ENCODE results near the gene ELAVL4.

The ELAVL4 gene

DNA sequence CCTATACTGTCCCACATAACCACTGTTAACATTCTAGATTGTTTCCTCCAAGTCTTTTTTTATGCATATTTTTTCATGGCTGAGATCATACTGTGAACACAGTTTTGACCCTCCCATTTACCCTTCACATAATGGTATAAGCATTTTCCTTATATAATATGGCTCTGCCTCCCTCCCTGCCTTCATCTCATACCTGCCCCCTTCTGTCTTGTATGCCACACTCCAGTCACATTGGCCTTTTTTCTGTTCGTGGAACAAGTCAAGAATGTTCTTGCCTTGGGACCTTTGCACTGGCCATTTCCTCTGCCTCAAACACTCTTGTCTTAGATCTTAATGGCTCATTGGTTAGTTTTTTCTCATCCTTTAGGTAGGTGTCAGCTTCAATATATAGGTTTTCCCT is 24.3 kb upstream of the ELAVL4 start:
- no peak for DNase-seq (ENCODE audit: low spot score)
- TF ChIP-seq, protein P1, sequence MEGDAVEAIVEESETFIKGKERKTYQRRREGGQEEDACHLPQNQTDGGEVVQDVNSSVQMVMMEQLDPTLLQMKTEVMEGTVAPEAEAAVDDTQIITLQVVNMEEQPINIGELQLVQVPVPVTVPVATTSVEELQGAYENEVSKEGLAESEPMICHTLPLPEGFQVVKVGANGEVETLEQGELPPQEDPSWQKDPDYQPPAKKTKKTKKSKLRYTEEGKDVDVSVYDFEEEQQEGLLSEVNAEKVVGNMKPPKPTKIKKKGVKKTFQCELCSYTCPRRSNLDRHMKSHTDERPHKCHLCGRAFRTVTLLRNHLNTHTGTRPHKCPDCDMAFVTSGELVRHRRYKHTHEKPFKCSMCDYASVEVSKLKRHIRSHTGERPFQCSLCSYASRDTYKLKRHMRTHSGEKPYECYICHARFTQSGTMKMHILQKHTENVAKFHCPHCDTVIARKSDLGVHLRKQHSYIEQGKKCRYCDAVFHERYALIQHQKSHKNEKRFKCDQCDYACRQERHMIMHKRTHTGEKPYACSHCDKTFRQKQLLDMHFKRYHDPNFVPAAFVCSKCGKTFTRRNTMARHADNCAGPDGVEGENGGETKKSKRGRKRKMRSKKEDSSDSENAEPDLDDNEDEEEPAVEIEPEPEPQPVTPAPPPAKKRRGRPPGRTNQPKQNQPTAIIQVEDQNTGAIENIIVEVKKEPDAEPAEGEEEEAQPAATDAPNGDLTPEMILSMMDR (IDR thresholded peaks at IDR 0.05; ENCODE audit: borderline replicate concordance, control extremely low read depth, extremely low read depth, insufficient read depth, missing control alignments): no peak
- in situ Hi-C loops (cut with MboI; ENCODE audit: low sequenced_read_pairs, unreplicated experiment): no loop called here

DNA sequence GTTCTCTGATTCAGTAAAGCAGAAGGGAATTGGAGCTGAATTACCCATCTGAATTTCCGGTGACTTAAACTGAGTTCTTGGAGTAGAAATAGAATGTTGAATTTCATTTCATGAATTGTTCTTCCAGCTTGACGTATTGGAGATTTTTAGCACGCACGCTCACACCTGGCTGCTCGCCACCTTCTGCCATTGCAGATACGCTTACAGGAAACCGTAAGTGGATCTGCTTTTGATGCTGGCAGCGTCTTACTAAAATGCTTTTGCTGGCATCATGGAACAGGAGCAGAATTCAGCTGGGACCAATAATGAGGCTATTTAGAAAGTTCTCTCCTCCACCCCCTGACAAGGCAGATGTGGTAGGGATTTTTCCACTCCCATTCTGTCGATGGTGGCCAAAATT is 17.7 kb upstream of the ELAVL4 start:
- DNase-seq (ENCODE audit: low spot score): no peak
- in situ Hi-C loops (cut with MboI; ENCODE audit: low sequenced_read_pairs, unreplicated experiment): no loop called here

DNA sequence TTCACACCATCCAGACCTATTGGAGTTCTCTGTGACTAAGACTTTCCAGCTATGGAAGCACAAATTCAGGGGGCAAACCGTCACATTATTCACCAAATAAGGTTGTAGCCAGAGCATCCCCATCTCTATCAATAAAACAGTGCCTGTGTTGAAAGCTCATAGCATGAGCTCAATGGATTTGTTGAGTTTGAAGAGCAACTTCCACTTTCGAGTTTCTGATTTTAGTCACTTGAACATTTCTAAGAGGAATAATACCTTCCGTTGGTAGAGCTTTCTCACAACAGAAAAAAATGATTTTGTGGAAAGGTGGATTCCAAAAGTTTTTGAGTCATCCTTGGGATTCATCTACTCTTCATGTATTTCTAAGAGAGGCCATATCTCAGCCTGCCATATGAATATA is 13.0 kb upstream of the ELAVL4 start:
- in situ Hi-C loops (cut with MboI; ENCODE audit: low sequenced_read_pairs, unreplicated experiment): no loop called here
- TF ChIP-seq, protein P1 (IDR thresholded peaks at IDR 0.05; ENCODE audit: borderline replicate concordance, control extremely low read depth, extremely low read depth, insufficient read depth, missing control alignments): no peak
- no peak for DNase-seq (ENCODE audit: low spot score)

More for the DNA sequence above, 17.7 kb upstream of the ELAVL4 start:
- TF ChIP-seq, protein P1 (IDR thresholded peaks at IDR 0.05; ENCODE audit: borderline replicate concordance, control extremely low read depth, extremely low read depth, insufficient read depth, missing control alignments): no peak

DNA sequence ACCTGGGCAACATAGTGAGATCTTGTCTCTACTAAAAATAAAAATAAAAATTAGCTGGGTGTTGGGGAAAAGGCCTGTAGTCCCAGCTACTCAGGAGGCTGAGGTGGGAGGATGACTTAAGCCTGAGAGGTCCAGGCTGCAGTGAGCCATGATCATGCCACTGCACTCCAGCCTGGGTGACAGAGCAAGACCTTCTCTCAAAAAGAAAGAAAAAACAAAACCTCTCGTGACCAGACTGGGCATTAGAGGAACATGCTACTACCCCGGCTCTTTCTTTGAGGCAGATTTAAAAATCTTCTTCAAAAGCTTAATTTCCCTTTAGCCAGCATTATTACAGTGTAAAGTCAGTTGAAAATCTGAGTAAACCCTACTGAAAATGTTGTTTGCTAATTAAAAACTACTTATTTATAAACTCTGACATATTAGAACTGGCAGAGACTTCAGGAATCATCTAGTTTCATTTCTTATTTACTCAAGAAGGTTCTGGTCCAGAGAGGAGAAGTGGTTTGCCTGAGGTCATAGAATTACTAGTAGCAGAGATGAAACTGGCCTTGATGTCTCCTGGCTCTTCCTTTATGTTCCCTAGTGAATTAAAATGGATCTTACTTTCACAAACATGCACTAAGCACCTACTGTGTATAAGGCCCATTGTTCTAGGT is 11.6 kb upstream of the ELAVL4 start:
- no peak for DNase-seq (ENCODE audit: low spot score)
- in situ Hi-C loops (cut with MboI; ENCODE audit: low sequenced_read_pairs, unreplicated experiment): no loop called here

DNA sequence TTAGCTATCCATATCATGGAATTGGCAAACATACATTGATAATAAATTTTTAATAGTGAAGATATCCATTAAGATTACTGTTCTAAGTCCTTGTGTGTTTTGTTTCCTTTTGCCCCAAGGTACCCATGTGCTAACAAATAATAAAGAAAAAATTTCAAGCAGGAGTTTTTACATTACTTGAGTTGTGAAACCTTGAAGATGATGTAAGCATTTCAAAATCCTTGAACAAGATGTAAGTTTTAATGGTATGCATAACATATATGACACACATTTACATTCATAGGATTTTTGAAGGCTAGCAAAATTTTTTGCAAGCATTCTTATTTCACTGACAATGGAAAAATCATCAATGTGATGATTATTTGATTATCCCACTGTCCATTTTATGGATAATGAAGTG is 10.9 kb upstream of the ELAVL4 start:
- TF ChIP-seq, protein P1 (IDR thresholded peaks at IDR 0.05; ENCODE audit: borderline replicate concordance, control extremely low read depth, extremely low read depth, insufficient read depth, missing control alignments): no peak
- in situ Hi-C loops (cut with MboI; ENCODE audit: low sequenced_read_pairs, unreplicated experiment): no loop called here
- DNase-seq (ENCODE audit: low spot score): no peak

More for the DNA sequence above, 11.6 kb upstream of the ELAVL4 start:
- TF ChIP-seq, protein P1 (IDR thresholded peaks at IDR 0.05; ENCODE audit: borderline replicate concordance, control extremely low read depth, extremely low read depth, insufficient read depth, missing control alignments): no peak

DNA sequence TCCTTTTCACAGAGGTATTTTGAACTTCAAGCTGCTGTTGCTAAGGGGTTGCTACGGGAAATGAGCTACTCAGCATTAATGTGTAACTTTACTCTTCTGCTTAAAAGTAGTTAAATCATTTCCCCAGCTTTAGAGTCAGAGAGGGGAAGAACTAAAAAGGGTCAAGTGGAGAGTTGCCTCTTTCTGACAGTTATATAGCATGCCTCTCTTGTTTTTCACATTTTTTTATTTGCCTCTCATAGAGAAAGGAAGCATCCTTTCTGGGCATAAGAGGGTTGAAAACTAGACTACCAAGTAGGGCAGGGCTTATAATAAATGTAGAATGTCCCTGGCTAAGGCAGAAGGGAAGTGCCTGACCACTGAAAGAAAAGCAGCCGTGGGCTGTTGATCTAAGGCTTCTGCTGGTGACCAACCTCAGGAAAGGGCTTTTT is 10.1 kb upstream of the ELAVL4 start:
- DNase-seq (ENCODE audit: low spot score): no peak
- TF ChIP-seq, protein P1 (IDR thresholded peaks at IDR 0.05; ENCODE audit: borderline replicate concordance, control extremely low read depth, extremely low read depth, insufficient read depth, missing control alignments): no peak

More for the DNA sequence above, 10.1 kb upstream of the ELAVL4 start:
- in situ Hi-C loops (cut with MboI; ENCODE audit: low sequenced_read_pairs, unreplicated experiment): no loop called here

Data from GM13976 (cell line).